NT2/D1 (cell line): ENCODE results near the gene ITGAL.

Experiments used
- DNase-seq: peaks from one replicate; pipeline ENCODE4 v3.0.0-alpha.2; 2011; ENCODE audit warnings: low read depth, low spot score
- H3K27me3 ChIP-seq: 2 replicates; pipeline ENCODE4 v1.6.0; 2011; ENCODE audit warnings: mild to moderate bottlenecking; ENCODE audit not compliant: insufficient read length, insufficient read depth
- H3K36me3 ChIP-seq: 2 replicates; pipeline ENCODE4 v1.6.1; 2011; ENCODE audit warnings: mild to moderate bottlenecking, low read length, mixed read lengths; ENCODE audit not compliant: insufficient read depth, insufficient read length
- H3K4me1 ChIP-seq: 2 replicates; pipeline ENCODE4 v1.5.1; 2011; ENCODE audit not compliant: insufficient read depth, insufficient read length
- H3K4me3 ChIP-seq: 2 replicates; pipeline ENCODE4 v1.5.1; 2011; ENCODE audit warnings: low read depth; ENCODE audit not compliant: insufficient read length
- H3K9ac ChIP-seq: 2 replicates; pipeline ENCODE4 v1.6.0; 2011; ENCODE audit warnings: low read depth; ENCODE audit not compliant: insufficient read length
- H3K9me3 ChIP-seq: 2 replicates; pipeline ENCODE4 v1.5.1; 2011; ENCODE audit warnings: mild to moderate bottlenecking, low read length; ENCODE audit not compliant: insufficient read depth
- SUZ12 ChIP-seq: IDR thresholded peaks from 2 replicates; pipeline ENCODE4 v1.6.1; 2011; ENCODE audit not compliant: insufficient read length, insufficient read depth; ENCODE audit errors: extremely low read depth
- YY1 ChIP-seq: IDR thresholded peaks from 2 replicates; pipeline ENCODE4 v1.6.1; 2011; ENCODE audit not compliant: insufficient read length, insufficient read depth
- ZNF274 ChIP-seq: IDR thresholded peaks from 2 replicates; pipeline ENCODE4 v1.6.1; 2011; ENCODE audit warnings: mild to moderate bottlenecking, low read depth, low read length

Gene ITGAL

DNA sequence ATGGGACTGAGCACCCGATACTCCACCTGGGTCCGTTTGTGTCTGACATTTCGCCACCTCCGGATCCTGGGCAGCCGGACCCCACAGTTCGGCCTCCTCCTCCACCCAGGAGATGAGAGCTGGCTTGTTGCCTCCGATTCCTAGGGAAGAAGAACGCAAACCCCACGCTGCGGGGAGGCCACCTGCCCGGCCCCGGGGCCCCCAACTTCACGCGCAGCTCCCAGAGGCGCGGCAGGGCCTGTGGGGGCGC is 85.1 kb downstream of the ITGAL start:
- Histone ChIP-seq H3K36me3 (peaks cover 39% of the 10 kb centered on the region), H3K27me3 (no peaks in the 10 kb centered on the region), H3K9ac (peak overlapping the region; percentile 94), H3K4me1 (peaks cover 18% of the 10 kb centered on the region), H3K9me3 (no peaks in the 10 kb centered on the region), H3K4me3 (peak overlapping the region; percentile 89)
- no peak for DNase-seq
- TF ChIP-seq ZNF274 = no peak
- TF ChIP-seq SUZ12 = no peak
- no peak for TF ChIP-seq YY1

GRCh38 chr16:30557957-30558788 is 85.6 kb downstream of the ITGAL start, which contains the start of gene ZNF764:
TSS of gene ZNF764 (minus strand) at chr16:30558374. CDS start at chr16:30558182, 192 bp downstream.
- Histone ChIP-seq H3K27me3 (no peaks in the 10 kb centered on the region), H3K4me1 (peaks cover 13% of the 10 kb centered on the region), H3K9me3 (no peaks in the 10 kb centered on the region), H3K36me3 (peaks cover 34% of the 10 kb centered on the region), H3K4me3 (peak within 1 kb of the TSS; percentile 89), H3K9ac (peak within 1 kb of the TSS; percentile 94)
- peak; percentile 96 for TF ChIP-seq YY1
- no peak for TF ChIP-seq ZNF274
- DNase-seq = peak; percentile 95

GRCh38 chr16:30558789-30559377 is 86.3 kb downstream of the ITGAL start:
- peaks cover 9% of the 10 kb centered on the region for H3K4me1 ChIP-seq
- H3K36me3 ChIP-seq = peaks cover 27% of the 10 kb centered on the region
- peak overlapping the region; percentile 58 for H3K9ac ChIP-seq
- no peaks in the 10 kb centered on the region for H3K9me3 ChIP-seq
- H3K27me3 ChIP-seq = no peaks in the 10 kb centered on the region
- TF ChIP-seq YY1 (no peak), SUZ12 (no peak), ZNF274 (no peak)
- H3K4me3 ChIP-seq = no peak overlapping the region
- no peak for DNase-seq

- Histone ChIP-seq H3K36me3 (peaks cover 19% of the 10 kb centered on the region), H3K9me3 (no peaks in the 10 kb centered on the region), H3K9ac (no peak overlapping the region), H3K4me1 (peaks cover 9% of the 10 kb centered on the region), H3K4me3 (no peak overlapping the region), H3K27me3 (no peaks in the 10 kb centered on the region)
- DNase-seq = no peak
- TF ChIP-seq SUZ12 = no peak
- TF ChIP-seq YY1 = no peak
- no peak for TF ChIP-seq ZNF274
Observed at GRCh38 chr16:30559690-30560089, 87.1 kb downstream of the ITGAL start.

GRCh38 chr16:30561089-30561816 is 88.7 kb downstream of the ITGAL start:
- TF ChIP-seq YY1 = no peak
- no peak for TF ChIP-seq ZNF274
- TF ChIP-seq SUZ12 = no peak
- Histone ChIP-seq H3K9ac (no peak overlapping the region), H3K36me3 (peaks cover 3% of the 10 kb centered on the region), H3K4me3 (no peak overlapping the region), H3K4me1 (peaks cover 3% of the 10 kb centered on the region), H3K27me3 (no peaks in the 10 kb centered on the region), H3K9me3 (no peaks in the 10 kb centered on the region)
- DNase-seq = no peak

- Histone ChIP-seq H3K9me3 (no peaks in the 10 kb centered on the region), H3K4me1 (peaks cover 2% of the 10 kb centered on the region), H3K36me3 (no peaks in the 10 kb centered on the region), H3K9ac (no peak overlapping the region), H3K27me3 (no peaks in the 10 kb centered on the region), H3K4me3 (no peak overlapping the region)
- no peak for DNase-seq
- TF ChIP-seq ZNF274 = no peak
- TF ChIP-seq SUZ12 = no peak
- no peak for TF ChIP-seq YY1
Observed at GRCh38 chr16:30562021-30562420, 89.5 kb downstream of the ITGAL start.

- peaks cover 6% of the 10 kb centered on the region for H3K4me1 ChIP-seq
- no peak overlapping the region for H3K4me3 ChIP-seq
- H3K9me3 ChIP-seq = no peaks in the 10 kb centered on the region
- TF ChIP-seq YY1 (no peak), ZNF274 (no peak), SUZ12 (no peak)
- no peak overlapping the region for H3K9ac ChIP-seq
- DNase-seq = no peak
- no peaks in the 10 kb centered on the region for H3K27me3 ChIP-seq
- H3K36me3 ChIP-seq = no peaks in the 10 kb centered on the region
Observed at GRCh38 chr16:30565526-30565925, 93.0 kb downstream of the ITGAL start.
